Activated naive CD4-positive, alpha-beta T cell treated with anti-CD3 and anti-CD28 coated beads for 36 hours (primary cell): ENCODE results near the gene DRAP1. TPM values are rescaled to one million over a fixed set of nuclear protein-coding genes. Genes with fewer than 3 reads are reported as not detected.

Source experiments
- CTCF ChIA-PET: fragments of 350-600 bp; sonication (Branson Sonifier 250); formaldehyde crosslinking; loops from one replicate; lab custom pipeline; 2021; ENCODE audit warnings: antibody characterized with exemption; lab: Charles Lee
- DNase-seq: peaks from one replicate; pipeline ENCODE4 v3.0.0-alpha.2; 2020
- H3K27ac Mint-ChIP-seq: one replicate; pipeline ENCODE4 v1.8.0; 2021; ENCODE audit warnings: mild to moderate bottlenecking, mixed read lengths
- H3K27me3 Mint-ChIP-seq: one replicate; pipeline ENCODE4 v1.8.0; 2021; ENCODE audit warnings: low read depth, mixed read lengths
- H3K36me3 Mint-ChIP-seq: one replicate; pipeline ENCODE4 v1.8.0; 2021; ENCODE audit warnings: low read depth, mixed read lengths
- H3K4me1 Mint-ChIP-seq: one replicate; pipeline ENCODE4 v1.8.0; 2021; ENCODE audit warnings: low read depth, mixed read lengths
- H3K4me3 Mint-ChIP-seq: one replicate; pipeline ENCODE4 v1.8.0; 2021; ENCODE audit warnings: mild to moderate bottlenecking, moderate library complexity, mixed read lengths
- H3K9me3 Mint-ChIP-seq: one replicate; pipeline ENCODE4 v1.8.0; 2021; ENCODE audit warnings: mixed read lengths
- intact Hi-C: fragments of 100-400 bp; cut with micrococcal nuclease; formaldehyde crosslinking; loops from one replicate; pipeline ENCODE4 v1.15.1; 2023
- total RNA-seq, 2 experiments: library from RNA; stranded (reverse); gene quantifications; one replicate each; pipeline ENCODE4 v1.2.3, GENCODE V29; 2021

The DRAP1 gene
- 100 to 1,000 TPM; 117 to 134 TPM for total RNA-seq

- DNase-seq: peak; percentile 99
- Mint-ChIP-seq H3K27me3 (no peaks in the 10 kb centered on the region), H3K4me3 (peak within 1 kb of the TSS; percentile 93), H3K36me3 (peaks cover 8% of the 10 kb centered on the region), H3K27ac (peak within 1 kb of the TSS; percentile 84), H3K4me1 (peaks cover 41% of the 10 kb centered on the region), H3K9me3 (no peaks in the 10 kb centered on the region)
- intact Hi-C loops: loop anchor here (1.0 to 5.0 kb wide), 8 partner anchors 19 to 348 kb away; partner anchors contain the start of genes CCDC85B, FOSL1, RAB1B and SART1
- CTCF ChIA-PET: no interaction called here
Observed at GRCh38 chr11:65919141-65919572, at the start of gene DRAP1. Gene DRAP1, plus strand, starts transcription at chr11:65919426. Its CDS starts 76 bp downstream, at chr11:65919502.

GRCh38 chr11:65869643-65870306 is 49.5 kb upstream of the DRAP1 start:
- DNase-seq: no peak
- no peak overlapping the region for H3K27ac Mint-ChIP-seq
- no peaks in the 10 kb centered on the region for H3K27me3 Mint-ChIP-seq
- intact Hi-C loops: no loop called here
- no peaks in the 10 kb centered on the region for H3K9me3 Mint-ChIP-seq
- CTCF ChIA-PET: interaction anchor here (5.0 kb wide), 1 partner anchor 17 kb away, joined by 57 read pairs; the partner anchor contains the start of gene FIBP
- H3K4me1 Mint-ChIP-seq: peaks cover 11% of the 10 kb centered on the region
- peaks cover 10% of the 10 kb centered on the region for H3K36me3 Mint-ChIP-seq
- H3K4me3 Mint-ChIP-seq: no peak overlapping the region

GRCh38 chr11:65870307-65870658 is 48.9 kb upstream of the DRAP1 start:
- H3K27me3 Mint-ChIP-seq: no peaks in the 10 kb centered on the region
- H3K4me1 Mint-ChIP-seq: peaks cover 11% of the 10 kb centered on the region
- H3K36me3 Mint-ChIP-seq: peaks cover 6% of the 10 kb centered on the region
- H3K9me3 Mint-ChIP-seq: no peaks in the 10 kb centered on the region
- intact Hi-C loops: no loop called here
- no peak overlapping the region for H3K27ac Mint-ChIP-seq
- no peak overlapping the region for H3K4me3 Mint-ChIP-seq
- CTCF ChIA-PET: interaction anchor here (1.1 to 5.0 kb wide), 2 partner anchors 16 to 21 kb away, joined by 3 to 57 read pairs; partner anchors contain the start of genes CCDC85B and FIBP
- DNase-seq: no peak

- no peaks in the 10 kb centered on the region for H3K9me3 Mint-ChIP-seq
- no peaks in the 10 kb centered on the region for H3K27me3 Mint-ChIP-seq
- no peak overlapping the region for H3K4me3 Mint-ChIP-seq
- peaks cover 6% of the 10 kb centered on the region for H3K36me3 Mint-ChIP-seq
- intact Hi-C loops: no loop called here
- H3K27ac Mint-ChIP-seq: no peak overlapping the region
- peaks cover 11% of the 10 kb centered on the region for H3K4me1 Mint-ChIP-seq
- CTCF ChIA-PET: interaction anchor here (0.8 to 5.0 kb wide), 7 partner anchors 8 to 440 kb away, joined by 3 to 57 read pairs (median 3); partner anchors contain the start of genes CCDC85B, FIBP, KAT5 and MUS81
- DNase-seq: no peak
Observed at GRCh38 chr11:65870706-65871681, 48.2 kb upstream of the DRAP1 start.

DNA sequence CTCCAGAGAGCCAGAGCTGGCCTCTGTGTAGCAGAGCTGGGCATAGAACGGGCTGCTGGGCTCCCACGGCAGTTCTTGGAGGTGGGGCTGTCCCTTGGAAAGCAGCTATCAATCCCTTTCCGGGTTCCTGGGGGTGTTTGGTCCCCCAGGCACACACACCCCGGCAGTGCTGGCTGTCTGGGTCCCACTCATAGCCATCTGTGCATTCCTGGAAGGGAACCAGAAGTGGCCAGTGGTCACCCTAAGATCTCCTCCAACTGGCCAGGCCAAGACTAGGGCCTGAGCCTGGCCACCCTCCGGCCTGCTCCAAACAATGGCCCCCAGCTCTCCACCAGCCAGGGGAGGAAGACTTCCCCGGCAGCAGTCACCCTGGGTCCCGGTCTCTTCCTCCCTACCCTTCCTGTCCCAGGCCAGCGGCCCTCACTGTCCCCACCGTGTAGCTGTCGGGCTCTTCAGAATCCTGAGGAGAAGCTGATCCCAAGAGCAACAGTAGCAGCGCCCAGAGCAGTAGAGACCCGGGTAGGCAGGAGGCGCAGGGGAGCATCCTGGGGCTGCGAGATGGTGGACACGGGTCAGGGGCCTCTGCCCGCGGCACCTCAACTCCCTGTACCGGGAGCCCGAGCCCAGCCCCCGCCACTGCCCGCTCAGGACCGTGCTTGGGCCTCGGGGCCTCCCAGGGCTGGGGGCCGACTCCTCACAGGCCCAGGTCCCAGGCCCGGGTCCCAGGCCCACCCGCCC is 47.2 kb upstream of the DRAP1 start:
- CTCF ChIA-PET: interaction anchor here (0.6 to 5.0 kb wide), 7 partner anchors 9 to 439 kb away, joined by 3 to 57 read pairs (median 3); partner anchors contain the start of genes FIBP, KAT5 and MUS81
- peaks cover 15% of the 10 kb centered on the region for H3K4me1 Mint-ChIP-seq
- no peaks in the 10 kb centered on the region for H3K9me3 Mint-ChIP-seq
- no peaks in the 10 kb centered on the region for H3K27me3 Mint-ChIP-seq
- DNase-seq: no peak
- peaks cover 6% of the 10 kb centered on the region for H3K36me3 Mint-ChIP-seq
- no peak overlapping the region for H3K27ac Mint-ChIP-seq
- H3K4me3 Mint-ChIP-seq: peak overlapping the region; percentile 38
- intact Hi-C loops: loop anchor here (2.0 kb wide), 2 partner anchors 13 to 17 kb away; partner anchors contain the start of genes CFL1 and FIBP

DNA sequence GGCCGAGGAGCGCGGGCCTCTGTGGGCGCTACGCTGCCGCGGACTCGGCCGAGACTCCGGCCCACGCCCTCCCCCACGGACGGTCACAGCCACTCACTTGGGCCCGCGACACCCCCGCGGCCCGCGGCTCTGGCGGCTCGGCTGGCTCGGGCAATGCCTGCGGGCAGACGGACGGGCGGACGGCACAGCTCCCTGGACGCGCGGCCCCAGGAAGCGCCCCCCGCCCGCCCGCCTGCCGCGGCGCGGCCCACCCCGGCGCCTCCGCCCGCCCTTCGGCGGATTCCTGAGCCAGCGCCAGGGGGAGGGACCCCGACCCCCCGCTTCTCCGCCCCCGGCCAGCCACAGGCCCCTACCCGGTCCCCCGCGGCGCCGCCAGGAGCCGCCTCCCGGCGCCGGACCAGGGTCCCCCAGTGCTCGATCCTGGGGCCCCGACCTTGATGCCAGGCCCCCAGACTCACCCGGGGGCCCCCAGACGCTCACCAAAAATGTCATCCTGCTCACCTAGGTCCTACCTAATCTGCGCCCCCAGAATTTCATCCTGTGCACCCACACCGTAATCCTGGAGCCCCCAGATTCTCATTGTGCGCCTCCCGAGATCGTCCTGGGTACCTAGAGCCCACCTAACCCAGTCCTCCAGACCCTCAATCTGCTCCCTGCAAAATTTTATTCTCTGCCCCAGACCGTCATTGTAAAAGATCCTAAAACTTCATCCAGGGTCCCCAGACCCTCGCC is 46.5 kb upstream of the DRAP1 start, which contains the start of gene EFEMP2:
Gene EFEMP2, minus strand, starts transcription at position 215 of the 732 bp plus-strand sequence. CDS start 446 bp downstream, outside the sequence.
- Mint-ChIP-seq H3K27ac (peak within 1 kb of the TSS; percentile 82), H3K36me3 (no peaks in the 10 kb centered on the region), H3K27me3 (no peaks in the 10 kb centered on the region), H3K9me3 (no peaks in the 10 kb centered on the region), H3K4me3 (peak within 1 kb of the TSS; percentile 87), H3K4me1 (peaks cover 15% of the 10 kb centered on the region)
- intact Hi-C loops: loop anchor here (2.0 kb wide), 2 partner anchors 14 to 16 kb away; partner anchors contain the start of genes CFL1 and FIBP
- DNase-seq: no peak
- CTCF ChIA-PET: interaction anchor here (0.6 to 5.0 kb wide), 3 partner anchors 13 to 103 kb away, joined by 3 to 57 read pairs (median 22); partner anchors contain the start of genes FIBP and MUS81

- CTCF ChIA-PET: interaction anchor here (0.8 to 1.7 kb wide), 7 partner anchors 10 to 57 kb away, joined by 3 to 31 read pairs (median 7); partner anchors contain the start of genes FIBP and MUS81
- peak; percentile 98 for DNase-seq
- H3K36me3 Mint-ChIP-seq: no peaks in the 10 kb centered on the region
- intact Hi-C loops: loop anchor here (2.0 kb wide), 2 partner anchors 15 kb away; partner anchors contain the start of genes CFL1 and FIBP
- peaks cover 17% of the 10 kb centered on the region for H3K4me1 Mint-ChIP-seq
- H3K27ac Mint-ChIP-seq: peak overlapping the region; percentile 82
- peak overlapping the region; percentile 87 for H3K4me3 Mint-ChIP-seq
- no peaks in the 10 kb centered on the region for H3K9me3 Mint-ChIP-seq
- H3K27me3 Mint-ChIP-seq: no peaks in the 10 kb centered on the region
Observed at GRCh38 chr11:65873318-65874156, 45.7 kb upstream of the DRAP1 start.

DNA sequence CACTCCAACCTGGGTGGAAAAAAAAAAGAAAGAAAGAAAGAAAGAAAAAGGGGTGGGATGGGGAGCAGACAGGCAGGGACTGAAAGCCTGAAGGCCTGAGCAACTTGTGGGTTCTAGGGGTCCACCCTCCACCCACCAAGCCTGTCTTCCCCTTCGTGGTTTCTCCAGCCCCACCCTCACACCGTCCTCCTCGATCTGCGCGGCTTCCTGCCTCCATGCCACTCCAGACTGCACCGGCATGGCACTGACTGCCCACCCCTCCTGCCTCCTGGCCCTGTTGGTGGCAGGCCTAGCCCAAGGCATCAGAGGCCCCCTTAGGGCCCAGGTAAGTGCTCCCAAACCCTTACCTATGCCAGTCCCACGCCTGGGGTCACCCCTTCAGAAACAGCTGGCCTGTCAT is 39.6 kb upstream of the DRAP1 start, which contains the start of gene CTSW:
Gene CTSW, plus strand, starts transcription at position 221 of the 400 bp plus-strand sequence. Its CDS starts 18 bp downstream, at position 239.
- DNase-seq: peak; percentile 42
- CTCF ChIA-PET: interaction anchor here (14.7 kb wide), 1 partner anchor 19 kb away, joined by 178 read pairs; the partner anchor contains the start of genes CFL1 and MUS81
- H3K4me1 Mint-ChIP-seq: peaks cover 44% of the 10 kb centered on the region

GRCh38 chr11:65880027-65880426 is 39.2 kb upstream of the DRAP1 start:
- H3K27ac Mint-ChIP-seq: no peak overlapping the region
- no peak overlapping the region for H3K4me3 Mint-ChIP-seq
- no peak for DNase-seq
- H3K27me3 Mint-ChIP-seq: no peaks in the 10 kb centered on the region
- CTCF ChIA-PET: interaction anchor here (14.7 kb wide), 1 partner anchor 19 kb away, joined by 178 read pairs; the partner anchor contains the start of genes CFL1 and MUS81
- H3K4me1 Mint-ChIP-seq: peaks cover 48% of the 10 kb centered on the region
- H3K9me3 Mint-ChIP-seq: no peaks in the 10 kb centered on the region
- intact Hi-C loops: no loop called here
- H3K36me3 Mint-ChIP-seq: peaks cover 12% of the 10 kb centered on the region

More for the DNA sequence above, 39.6 kb upstream of the DRAP1 start, which contains the start of gene CTSW:
- Mint-ChIP-seq H3K36me3 (peaks cover 8% of the 10 kb centered on the region), H3K27ac (peak within 1 kb of the TSS; percentile 12), H3K27me3 (no peaks in the 10 kb centered on the region), H3K4me3 (peak within 1 kb of the TSS; percentile 15), H3K9me3 (no peaks in the 10 kb centered on the region)
- intact Hi-C loops: no loop called here
